Measurements from ENCODE around the gene PDE1C.

The PDE1C gene

DNA sequence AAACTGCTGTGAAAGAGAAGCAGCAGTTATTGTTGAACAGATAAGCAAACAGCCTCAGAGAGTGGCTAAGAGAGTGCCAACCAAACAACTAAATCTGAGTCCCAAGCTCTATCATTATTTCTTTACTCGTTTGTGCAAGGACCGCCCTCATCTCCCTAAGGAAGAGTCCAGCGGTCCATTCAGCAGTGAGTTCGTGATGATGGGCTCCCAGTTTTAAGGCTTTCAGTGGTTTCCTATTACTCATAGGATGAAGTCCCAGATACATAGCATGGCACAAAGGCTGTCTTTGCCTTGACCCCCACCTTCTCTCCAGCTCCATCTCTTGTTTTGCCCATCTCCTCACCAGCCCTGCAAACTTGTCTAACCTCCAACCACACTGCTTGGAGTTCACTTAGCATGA is 24.3 kb upstream of the PDE1C start:
- Histone ChIP-seq H3K4me3 (ENCODE audit: insufficient read depth, low read depth, low read length) (no peak overlapping the region), H3K4me1 (ENCODE audit: control insufficient read depth, insufficient read depth, low read length) (no peaks in the 10 kb centered on the region), H3K27ac (ENCODE audit: insufficient read depth, low read depth, low read length, poor library complexity, severe bottlenecking) (no peak overlapping the region), H3K27me3 (ENCODE audit: control insufficient read depth, insufficient read depth, low read length, poor library complexity, severe bottlenecking) (no peaks in the 10 kb centered on the region), H3K36me3 (ENCODE audit: control insufficient read depth, insufficient read depth, low read length) (no peaks in the 10 kb centered on the region), H3K9me3 (ENCODE audit: control insufficient read depth, low read length) (no peaks in the 10 kb centered on the region)
- 95 to 96% methylated on average over 4 of the region's 4 CpGs for WGBS, 2 experiments

DNA sequence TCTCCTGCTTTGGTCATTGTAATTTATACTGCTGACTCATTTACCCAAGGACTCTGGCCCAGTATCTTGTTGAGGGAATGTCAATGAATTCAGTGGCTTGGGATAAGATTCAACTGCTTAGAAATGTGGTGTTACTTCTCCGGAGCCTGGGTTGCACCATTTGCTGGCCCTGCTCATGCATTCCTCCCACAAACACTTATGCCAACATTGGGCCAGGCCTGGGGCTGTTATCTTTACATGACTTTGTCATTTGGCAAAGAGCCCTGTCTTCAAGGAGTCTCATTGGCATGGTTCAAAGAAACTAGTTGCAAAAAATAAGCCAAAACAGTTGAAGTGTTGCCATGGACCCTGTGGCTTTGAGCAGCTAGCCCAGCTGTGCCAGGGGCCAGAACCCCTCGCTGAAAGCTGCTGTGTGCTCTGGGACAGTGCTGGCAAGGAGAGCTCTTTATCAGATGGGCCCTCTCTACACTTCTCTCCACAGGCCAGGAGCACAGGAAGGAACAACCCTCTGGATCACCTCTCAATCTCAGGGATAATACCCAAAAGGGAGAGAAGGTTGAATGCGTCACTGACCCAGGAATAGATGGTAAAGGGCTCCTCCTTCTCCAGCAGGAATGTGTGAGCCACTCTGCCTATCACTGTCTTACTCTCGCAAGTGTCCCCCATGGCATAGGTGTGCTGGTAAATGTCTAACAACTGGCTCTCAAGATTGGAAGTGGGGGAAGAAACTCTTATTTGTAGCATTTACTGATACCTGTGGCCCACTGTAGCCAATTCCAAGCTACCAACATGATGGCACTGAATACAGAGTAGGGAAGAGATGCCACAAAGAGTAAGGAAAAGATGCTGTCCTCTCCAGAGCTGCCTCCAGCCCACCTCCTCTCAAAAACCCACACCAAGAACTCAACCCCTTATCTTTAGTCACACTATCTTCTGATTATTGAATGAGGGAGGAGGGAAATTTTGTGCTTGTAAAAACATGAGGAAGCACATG is 23.5 kb upstream of the PDE1C start:
- Histone ChIP-seq H3K4me3 (ENCODE audit: insufficient read depth, low read depth, low read length) (no peak overlapping the region), H3K36me3 (ENCODE audit: control insufficient read depth, insufficient read depth, low read length) (no peaks in the 10 kb centered on the region), H3K27ac (ENCODE audit: insufficient read depth, low read depth, low read length, poor library complexity, severe bottlenecking) (no peak overlapping the region), H3K9me3 (ENCODE audit: control insufficient read depth, low read length) (no peaks in the 10 kb centered on the region), H3K4me1 (ENCODE audit: control insufficient read depth, insufficient read depth, low read length) (peaks cover 2% of the 10 kb centered on the region), H3K27me3 (ENCODE audit: control insufficient read depth, insufficient read depth, low read length, poor library complexity, severe bottlenecking) (no peaks in the 10 kb centered on the region)
- WGBS, 2 experiments: 47 to 63% methylated on average over 3 to 4 of the region's 4 CpGs

DNA sequence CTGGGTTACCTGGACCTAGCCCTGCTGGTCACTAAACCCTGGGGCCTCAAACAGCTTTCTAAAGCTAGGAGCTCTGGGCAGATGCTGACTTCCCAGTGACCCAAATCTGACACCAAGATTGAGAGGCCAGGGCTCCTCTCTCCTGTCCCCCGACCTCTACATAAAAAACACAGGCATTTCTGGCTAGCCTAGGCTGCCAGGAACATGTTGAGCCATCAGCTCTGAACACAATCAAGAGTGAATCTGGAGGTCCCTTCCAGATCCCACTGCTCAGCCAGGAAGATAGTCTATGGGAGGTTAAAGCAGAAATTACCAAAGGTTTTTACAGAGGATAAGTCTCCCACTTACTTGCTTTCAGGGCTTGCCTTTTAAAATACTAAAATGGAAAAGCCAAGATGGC is 22.1 kb upstream of the PDE1C start:
- Histone ChIP-seq H3K36me3 (ENCODE audit: control insufficient read depth, insufficient read depth, low read length) (no peaks in the 10 kb centered on the region), H3K27me3 (ENCODE audit: control insufficient read depth, insufficient read depth, low read length, poor library complexity, severe bottlenecking) (no peaks in the 10 kb centered on the region), H3K27ac (ENCODE audit: insufficient read depth, low read depth, low read length, poor library complexity, severe bottlenecking) (no peak overlapping the region), H3K4me3 (ENCODE audit: insufficient read depth, low read depth, low read length) (no peak overlapping the region), H3K4me1 (ENCODE audit: control insufficient read depth, insufficient read depth, low read length) (peaks cover 8% of the 10 kb centered on the region), H3K9me3 (ENCODE audit: control insufficient read depth, low read length) (no peaks in the 10 kb centered on the region)
- WGBS, 2 experiments: 75 to 94% methylated on average over 1 of the region's 1 CpG

DNA sequence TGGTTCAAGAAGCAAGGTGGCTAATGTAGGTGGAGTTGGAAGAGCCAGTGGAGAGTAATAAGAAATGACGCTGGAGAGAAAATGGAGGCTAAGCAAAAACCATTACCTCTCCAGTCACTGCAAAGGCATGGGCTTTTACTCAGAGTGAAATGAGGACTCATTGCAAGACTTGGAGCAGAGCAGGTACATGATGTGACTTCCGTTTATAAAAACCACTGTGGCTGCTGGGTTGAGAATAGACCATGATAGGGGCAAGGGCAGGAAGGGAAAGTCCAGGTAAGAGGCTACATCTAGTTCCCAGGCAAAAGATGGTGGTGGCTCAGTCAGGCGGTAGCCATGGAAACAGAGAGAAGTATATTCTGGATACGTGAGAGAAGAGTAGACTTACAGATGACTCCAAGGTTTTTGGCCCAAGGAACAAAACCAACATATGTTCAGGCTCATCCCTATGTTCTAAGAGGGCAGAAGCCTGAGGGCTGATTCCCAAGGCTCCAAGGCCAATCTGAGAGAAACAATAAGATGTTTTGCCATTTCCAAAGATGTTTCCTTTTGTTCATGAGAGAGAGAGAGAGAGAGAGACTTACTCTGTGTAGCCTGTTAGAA is 21.5 kb upstream of the PDE1C start:
- no peak overlapping the region for H3K4me3 ChIP-seq (ENCODE audit: insufficient read depth, low read depth, low read length)
- no peaks in the 10 kb centered on the region for H3K27me3 ChIP-seq (ENCODE audit: control insufficient read depth, insufficient read depth, low read length, poor library complexity, severe bottlenecking)
- H3K4me1 ChIP-seq (ENCODE audit: control insufficient read depth, insufficient read depth, low read length): peaks cover 8% of the 10 kb centered on the region
- no peak overlapping the region for H3K27ac ChIP-seq (ENCODE audit: insufficient read depth, low read depth, low read length, poor library complexity, severe bottlenecking)
- H3K36me3 ChIP-seq (ENCODE audit: control insufficient read depth, insufficient read depth, low read length): no peaks in the 10 kb centered on the region
- WGBS, 2 experiments: 95% methylated on average over 3 of the region's 4 CpGs
- no peaks in the 10 kb centered on the region for H3K9me3 ChIP-seq (ENCODE audit: control insufficient read depth, low read length)

DNA sequence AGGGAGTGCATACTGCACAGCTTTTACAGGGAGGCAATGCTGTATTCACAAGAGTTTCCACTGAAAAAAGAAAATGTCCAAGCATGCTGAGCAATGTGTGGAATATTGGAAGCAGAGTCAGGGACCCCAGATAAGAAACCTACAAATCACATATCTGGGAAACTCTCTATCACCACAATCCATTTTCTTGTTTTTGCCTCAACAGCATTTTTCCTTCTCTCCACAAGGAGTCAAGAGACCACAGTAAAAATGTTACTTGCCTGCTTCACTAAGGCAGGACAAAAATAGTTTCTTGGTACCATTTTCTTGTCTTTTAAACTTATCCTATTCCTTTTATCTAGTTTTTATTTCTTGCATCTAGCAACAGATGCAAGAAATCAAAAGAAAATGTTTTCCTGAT is 19.5 kb upstream of the PDE1C start:
- Histone ChIP-seq H3K4me1 (ENCODE audit: control insufficient read depth, insufficient read depth, low read length) (peaks cover 8% of the 10 kb centered on the region), H3K27me3 (ENCODE audit: control insufficient read depth, insufficient read depth, low read length, poor library complexity, severe bottlenecking) (no peaks in the 10 kb centered on the region), H3K9me3 (ENCODE audit: control insufficient read depth, low read length) (no peaks in the 10 kb centered on the region), H3K36me3 (ENCODE audit: control insufficient read depth, insufficient read depth, low read length) (no peaks in the 10 kb centered on the region), H3K27ac (ENCODE audit: insufficient read depth, low read depth, low read length, poor library complexity, severe bottlenecking) (no peak overlapping the region), H3K4me3 (ENCODE audit: insufficient read depth, low read depth, low read length) (no peak overlapping the region)

DNA sequence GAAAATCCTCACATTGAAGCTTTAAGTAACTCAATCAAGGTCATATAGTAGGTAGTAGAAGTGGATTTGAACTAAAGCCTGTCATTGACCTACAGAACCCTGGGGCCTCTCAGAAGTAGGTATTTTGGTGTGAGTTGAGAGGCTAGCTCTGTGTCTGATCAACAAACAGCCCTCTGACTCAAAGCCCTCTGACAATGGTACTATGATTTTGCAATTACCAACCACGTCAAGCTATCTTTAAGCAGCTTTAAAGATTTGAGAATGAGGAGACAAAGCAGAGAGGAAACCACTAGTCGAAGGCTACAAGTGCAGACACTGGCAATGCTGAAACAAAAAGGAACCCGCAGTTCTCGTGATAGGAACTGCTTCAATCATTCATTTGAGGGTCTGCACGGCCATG is 19.0 kb upstream of the PDE1C start:
- H3K4me1 ChIP-seq (ENCODE audit: control insufficient read depth, insufficient read depth, low read length): peaks cover 8% of the 10 kb centered on the region
- no peaks in the 10 kb centered on the region for H3K9me3 ChIP-seq (ENCODE audit: control insufficient read depth, low read length)
- H3K36me3 ChIP-seq (ENCODE audit: control insufficient read depth, insufficient read depth, low read length): no peaks in the 10 kb centered on the region
- 93 to 94% methylated on average over 5 of the region's 5 CpGs for WGBS, 2 experiments
- no peaks in the 10 kb centered on the region for H3K27me3 ChIP-seq (ENCODE audit: control insufficient read depth, insufficient read depth, low read length, poor library complexity, severe bottlenecking)
- no peak overlapping the region for H3K27ac ChIP-seq (ENCODE audit: insufficient read depth, low read depth, low read length, poor library complexity, severe bottlenecking)
- no peak overlapping the region for H3K4me3 ChIP-seq (ENCODE audit: insufficient read depth, low read depth, low read length)

DNA sequence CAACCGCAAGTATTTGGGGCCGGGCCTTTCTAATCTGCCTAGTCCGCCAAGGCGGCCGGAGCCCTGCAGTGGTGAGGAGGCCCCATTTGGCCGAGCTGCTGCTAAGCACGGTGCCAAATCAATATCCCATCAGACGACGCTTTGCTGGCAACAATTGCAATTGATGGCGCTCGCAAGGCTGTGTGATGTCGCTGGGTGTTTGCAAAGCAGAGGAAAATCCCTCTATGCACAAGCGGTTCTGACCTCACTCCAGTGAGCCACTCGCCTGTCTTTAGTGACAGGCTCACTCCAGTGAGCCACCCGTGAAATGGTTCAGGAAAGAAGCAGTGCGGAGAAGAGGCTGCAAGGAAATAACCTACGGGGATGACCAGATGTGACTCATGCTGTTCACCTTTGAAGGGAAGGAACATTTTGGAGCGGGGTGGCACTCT is 18.3 kb upstream of the PDE1C start:
- Histone ChIP-seq H3K4me1 (ENCODE audit: control insufficient read depth, insufficient read depth, low read length) (peaks cover 8% of the 10 kb centered on the region), H3K4me3 (ENCODE audit: insufficient read depth, low read depth, low read length) (no peak overlapping the region), H3K27ac (ENCODE audit: insufficient read depth, low read depth, low read length, poor library complexity, severe bottlenecking) (peak overlapping the region; percentile 16), H3K9me3 (ENCODE audit: control insufficient read depth, low read length) (no peaks in the 10 kb centered on the region), H3K36me3 (ENCODE audit: control insufficient read depth, insufficient read depth, low read length) (no peaks in the 10 kb centered on the region), H3K27me3 (ENCODE audit: control insufficient read depth, insufficient read depth, low read length, poor library complexity, severe bottlenecking) (no peaks in the 10 kb centered on the region)
- 74 to 82% methylated on average over 18 of the region's 18 CpGs for WGBS, 2 experiments

DNA sequence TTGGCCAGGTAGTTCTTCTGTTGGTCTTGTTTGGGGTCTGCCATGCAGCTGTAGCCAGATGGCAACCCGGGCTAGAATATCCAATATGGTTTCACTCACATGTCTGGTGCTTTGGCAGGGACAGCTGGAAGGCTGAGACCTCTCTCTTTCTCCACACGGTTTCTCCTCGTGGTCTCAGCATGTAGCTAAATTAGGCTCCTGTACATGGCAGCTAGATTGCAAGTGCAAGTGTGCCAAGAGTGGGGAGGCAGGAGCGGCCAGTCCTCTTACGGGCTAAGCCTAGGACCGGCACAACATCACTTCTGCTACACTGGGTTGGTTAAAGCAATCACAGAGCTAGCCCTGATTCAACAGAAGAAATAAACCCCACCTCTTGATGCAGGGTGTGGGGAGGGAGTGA is 9.3 kb upstream of the PDE1C start:
- 94 to 99% methylated on average over 6 of the region's 6 CpGs for WGBS, 2 experiments
- Histone ChIP-seq H3K36me3 (ENCODE audit: control insufficient read depth, insufficient read depth, low read length) (no peaks in the 10 kb centered on the region), H3K27me3 (ENCODE audit: control insufficient read depth, insufficient read depth, low read length, poor library complexity, severe bottlenecking) (no peaks in the 10 kb centered on the region), H3K27ac (ENCODE audit: insufficient read depth, low read depth, low read length, poor library complexity, severe bottlenecking) (no peak overlapping the region), H3K9me3 (ENCODE audit: control insufficient read depth, low read length) (no peaks in the 10 kb centered on the region), H3K4me1 (ENCODE audit: control insufficient read depth, insufficient read depth, low read length) (no peaks in the 10 kb centered on the region), H3K4me3 (ENCODE audit: insufficient read depth, low read depth, low read length) (no peak overlapping the region)

- Histone ChIP-seq H3K36me3 (ENCODE audit: control insufficient read depth, insufficient read depth, low read length) (no peaks in the 10 kb centered on the region), H3K27me3 (ENCODE audit: control insufficient read depth, insufficient read depth, low read length, poor library complexity, severe bottlenecking) (no peaks in the 10 kb centered on the region), H3K4me3 (ENCODE audit: insufficient read depth, low read depth, low read length) (no peak overlapping the region), H3K9me3 (ENCODE audit: control insufficient read depth, low read length) (no peaks in the 10 kb centered on the region), H3K27ac (ENCODE audit: insufficient read depth, low read depth, low read length, poor library complexity, severe bottlenecking) (no peak overlapping the region), H3K4me1 (ENCODE audit: control insufficient read depth, insufficient read depth, low read length) (no peaks in the 10 kb centered on the region)
- WGBS, 2 experiments: 81 to 83% methylated on average over 2 of the region's 2 CpGs
These were observed 8.6 kb upstream of the PDE1C start for GRCh38 chr7:32078824-32079223.

DNA sequence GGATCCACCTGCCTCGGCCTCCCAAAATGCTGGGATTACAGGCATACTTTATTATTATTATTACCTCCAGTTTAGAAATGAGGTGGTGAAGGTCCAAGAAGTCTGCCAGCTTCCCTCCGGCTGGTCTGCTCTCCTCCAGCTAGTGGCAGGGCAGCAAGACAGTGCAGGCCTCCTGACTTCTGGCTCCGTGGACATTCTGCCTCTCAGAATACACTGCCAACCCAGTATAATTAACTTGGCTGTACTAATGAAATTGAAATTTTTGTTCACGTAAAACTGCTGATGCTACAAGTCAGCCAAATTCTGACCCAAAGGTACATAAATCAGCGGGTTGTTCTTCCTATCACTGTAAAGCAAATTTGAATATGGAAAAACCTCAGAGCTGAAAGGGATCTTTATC is 7.6 kb upstream of the PDE1C start:
- 82 to 89% methylated on average over 4 to 5 of the region's 5 CpGs for WGBS, 2 experiments
- Histone ChIP-seq H3K9me3 (ENCODE audit: control insufficient read depth, low read length) (no peaks in the 10 kb centered on the region), H3K27me3 (ENCODE audit: control insufficient read depth, insufficient read depth, low read length, poor library complexity, severe bottlenecking) (peaks cover 3% of the 10 kb centered on the region), H3K4me1 (ENCODE audit: control insufficient read depth, insufficient read depth, low read length) (no peaks in the 10 kb centered on the region), H3K36me3 (ENCODE audit: control insufficient read depth, insufficient read depth, low read length) (no peaks in the 10 kb centered on the region), H3K4me3 (ENCODE audit: insufficient read depth, low read depth, low read length) (no peak overlapping the region), H3K27ac (ENCODE audit: insufficient read depth, low read depth, low read length, poor library complexity, severe bottlenecking) (no peak overlapping the region)

Data from ectodermal cell (in vitro differentiated cells).